Measurements from ENCODE around the gene DHRS2. TPM values are rescaled to one million over a fixed set of nuclear protein-coding genes. Genes with fewer than 3 reads are reported as not detected.

DHRS2 gene
- total and polyA plus RNA-seq, 2 of the 13 experiments (the other 11 are each of a cell fraction or from before 2014, with no cell fraction given), result 1,621 to 3,021 TPM

DNA sequence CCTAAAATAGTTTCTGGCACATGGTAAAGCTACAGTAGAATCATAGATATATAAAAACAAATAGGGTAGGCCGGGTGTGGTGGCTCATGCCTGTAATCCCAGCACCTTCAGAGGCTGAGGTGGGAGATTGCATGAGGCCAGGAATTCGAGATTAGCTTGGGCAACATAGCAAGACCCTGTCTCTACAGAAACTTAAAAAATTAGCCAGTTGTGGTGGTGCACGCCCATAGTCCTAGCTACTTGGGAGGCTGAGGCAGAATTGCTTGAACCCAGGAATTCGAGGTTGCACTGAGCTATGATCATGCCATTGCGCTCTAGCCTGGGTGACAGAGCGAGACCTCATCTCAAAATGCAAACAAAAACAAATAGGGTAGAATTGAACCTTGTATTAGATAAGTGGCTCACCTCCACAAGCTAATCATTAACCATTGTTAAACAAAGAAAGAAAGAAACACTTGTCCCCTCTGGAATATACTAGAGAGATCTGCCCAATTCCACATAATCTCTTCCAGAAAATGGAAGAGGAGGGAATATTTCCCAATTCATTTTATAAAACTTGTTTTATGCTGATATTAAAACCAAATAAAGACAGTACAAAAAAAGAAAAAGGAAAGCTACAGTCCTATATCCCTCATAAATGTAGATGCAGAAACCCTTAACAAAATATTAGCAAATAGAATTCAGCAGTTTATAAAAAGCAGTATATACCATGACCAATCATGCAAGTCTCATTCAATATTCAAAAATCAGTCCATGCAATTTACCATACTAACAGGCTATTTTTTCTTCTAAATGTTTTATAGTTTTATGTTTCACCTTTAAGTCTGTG lies 22.7 kb upstream of the DHRS2 start (continued):
- TF ChIP-seq ADNP (CRISPR knock-in tag; IDR thresholded peaks at IDR 0.05) (peak; percentile 99), KDM1A (CRISPR knock-in tag; IDR thresholded peaks at IDR 0.05) (peak; percentile 100), ZNF672 (CRISPR knock-in tag; IDR thresholded peaks at IDR 0.05) (no peak), XRCC5 (optimal IDR thresholded peaks at IDR 0.05; ENCODE audit: low read length) (peak; percentile 62), MTA3 (CRISPR knock-in tag; IDR thresholded peaks at IDR 0.05) (no peak), ZNF431 (CRISPR knock-in tag; IDR thresholded peaks at IDR 0.05; ENCODE audit: borderline replicate concordance, low read depth) (no peak; the same call in 1 of the 2 replicates), RARG (CRISPR knock-in tag; IDR thresholded peaks at IDR 0.05; ENCODE audit: low read depth) (no peak), ZNF891 (CRISPR knock-in tag; IDR thresholded peaks at IDR 0.05) (no peak), TAF15 (IDR thresholded peaks at IDR 0.05; ENCODE audit: low read depth, low read length, poor library complexity, severe bottlenecking) (no peak), GABPA (IDR thresholded peaks at IDR 0.05; ENCODE audit: low read depth, low read length) (no peak), GABPA (CRISPR knock-in tag; IDR thresholded peaks at IDR 0.05; ENCODE audit: low read depth) (no peak), HNF4G (IDR thresholded peaks at IDR 0.05; ENCODE audit: borderline replicate concordance, low read depth, low read length) (peak; percentile 59; the same call in 1 of the 2 replicates), HNF4G (CRISPR knock-in tag; IDR thresholded peaks at IDR 0.05; ENCODE audit: borderline replicate concordance, low read depth) (0 out of 2 replicates have a peak, but pooled peaks have one; percentile 65)
- TF ChIP-seq, protein P1, sequence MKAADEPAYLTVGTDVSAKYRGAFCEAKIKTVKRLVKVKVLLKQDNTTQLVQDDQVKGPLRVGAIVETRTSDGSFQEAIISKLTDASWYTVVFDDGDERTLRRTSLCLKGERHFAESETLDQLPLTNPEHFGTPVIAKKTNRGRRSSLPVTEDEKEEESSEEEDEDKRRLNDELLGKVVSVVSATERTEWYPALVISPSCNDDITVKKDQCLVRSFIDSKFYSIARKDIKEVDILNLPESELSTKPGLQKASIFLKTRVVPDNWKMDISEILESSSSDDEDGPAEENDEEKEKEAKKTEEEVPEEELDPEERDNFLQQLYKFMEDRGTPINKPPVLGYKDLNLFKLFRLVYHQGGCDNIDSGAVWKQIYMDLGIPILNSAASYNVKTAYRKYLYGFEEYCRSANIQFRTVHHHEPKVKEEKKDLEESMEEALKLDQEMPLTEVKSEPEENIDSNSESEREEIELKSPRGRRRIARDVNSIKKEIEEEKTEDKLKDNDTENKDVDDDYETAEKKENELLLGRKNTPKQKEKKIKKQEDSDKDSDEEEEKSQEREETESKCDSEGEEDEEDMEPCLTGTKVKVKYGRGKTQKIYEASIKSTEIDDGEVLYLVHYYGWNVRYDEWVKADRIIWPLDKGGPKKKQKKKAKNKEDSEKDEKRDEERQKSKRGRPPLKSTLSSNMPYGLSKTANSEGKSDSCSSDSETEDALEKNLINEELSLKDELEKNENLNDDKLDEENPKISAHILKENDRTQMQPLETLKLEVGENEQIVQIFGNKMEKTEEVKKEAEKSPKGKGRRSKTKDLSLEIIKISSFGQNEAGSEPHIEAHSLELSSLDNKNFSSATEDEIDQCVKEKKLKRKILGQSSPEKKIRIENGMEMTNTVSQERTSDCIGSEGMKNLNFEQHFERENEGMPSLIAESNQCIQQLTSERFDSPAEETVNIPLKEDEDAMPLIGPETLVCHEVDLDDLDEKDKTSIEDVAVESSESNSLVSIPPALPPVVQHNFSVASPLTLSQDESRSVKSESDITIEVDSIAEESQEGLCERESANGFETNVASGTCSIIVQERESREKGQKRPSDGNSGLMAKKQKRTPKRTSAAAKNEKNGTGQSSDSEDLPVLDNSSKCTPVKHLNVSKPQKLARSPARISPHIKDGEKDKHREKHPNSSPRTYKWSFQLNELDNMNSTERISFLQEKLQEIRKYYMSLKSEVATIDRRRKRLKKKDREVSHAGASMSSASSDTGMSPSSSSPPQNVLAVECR (CRISPR knock-in tag; IDR thresholded peaks at IDR 0.05; ENCODE audit: borderline replicate concordance), result peak; percentile 49; the same call in 1 of the 2 replicates
- TF ChIP-seq, protein P2, sequence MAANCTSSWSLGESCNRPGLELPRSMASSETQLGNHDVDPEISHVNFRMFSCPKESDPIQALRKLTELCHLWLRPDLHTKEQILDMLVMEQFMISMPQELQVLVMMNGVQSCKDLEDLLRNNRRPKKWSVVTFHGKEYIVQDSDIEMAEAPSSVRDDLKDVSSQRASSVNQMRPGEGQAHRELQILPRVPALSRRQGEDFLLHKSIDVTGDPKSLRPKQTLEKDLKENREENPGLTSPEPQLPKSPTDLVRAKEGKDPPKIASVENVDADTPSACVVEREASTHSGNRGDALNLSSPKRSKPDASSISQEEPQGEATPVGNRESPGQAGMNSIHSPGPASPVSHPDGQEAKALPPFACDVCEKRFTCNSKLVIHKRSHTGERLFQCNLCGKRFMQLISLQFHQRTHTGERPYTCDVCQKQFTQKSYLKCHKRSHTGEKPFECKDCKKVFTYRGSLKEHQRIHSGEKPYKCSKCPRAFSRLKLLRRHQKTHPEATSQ (CRISPR knock-in tag; IDR thresholded peaks at IDR 0.05; ENCODE audit: borderline replicate concordance), result peak; percentile 83; the same call in 1 of the 2 replicates
- TF ChIP-seq, protein P3, sequence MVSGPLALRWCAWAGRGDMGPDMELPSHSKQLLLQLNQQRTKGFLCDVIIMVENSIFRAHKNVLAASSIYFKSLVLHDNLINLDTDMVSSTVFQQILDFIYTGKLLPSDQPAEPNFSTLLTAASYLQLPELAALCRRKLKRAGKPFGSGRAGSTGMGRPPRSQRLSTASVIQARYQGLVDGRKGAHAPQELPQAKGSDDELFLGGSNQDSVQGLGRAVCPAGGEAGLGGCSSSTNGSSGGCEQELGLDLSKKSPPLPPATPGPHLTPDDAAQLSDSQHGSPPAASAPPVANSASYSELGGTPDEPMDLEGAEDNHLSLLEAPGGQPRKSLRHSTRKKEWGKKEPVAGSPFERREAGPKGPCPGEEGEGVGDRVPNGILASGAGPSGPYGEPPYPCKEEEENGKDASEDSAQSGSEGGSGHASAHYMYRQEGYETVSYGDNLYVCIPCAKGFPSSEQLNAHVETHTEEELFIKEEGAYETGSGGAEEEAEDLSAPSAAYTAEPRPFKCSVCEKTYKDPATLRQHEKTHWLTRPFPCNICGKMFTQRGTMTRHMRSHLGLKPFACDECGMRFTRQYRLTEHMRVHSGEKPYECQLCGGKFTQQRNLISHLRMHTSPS (CRISPR knock-in tag; IDR thresholded peaks at IDR 0.05; ENCODE audit: low read depth), result 0 out of 2 replicates have a peak, but pooled peaks have one; percentile 26
- TF ChIP-seq, protein P4, sequence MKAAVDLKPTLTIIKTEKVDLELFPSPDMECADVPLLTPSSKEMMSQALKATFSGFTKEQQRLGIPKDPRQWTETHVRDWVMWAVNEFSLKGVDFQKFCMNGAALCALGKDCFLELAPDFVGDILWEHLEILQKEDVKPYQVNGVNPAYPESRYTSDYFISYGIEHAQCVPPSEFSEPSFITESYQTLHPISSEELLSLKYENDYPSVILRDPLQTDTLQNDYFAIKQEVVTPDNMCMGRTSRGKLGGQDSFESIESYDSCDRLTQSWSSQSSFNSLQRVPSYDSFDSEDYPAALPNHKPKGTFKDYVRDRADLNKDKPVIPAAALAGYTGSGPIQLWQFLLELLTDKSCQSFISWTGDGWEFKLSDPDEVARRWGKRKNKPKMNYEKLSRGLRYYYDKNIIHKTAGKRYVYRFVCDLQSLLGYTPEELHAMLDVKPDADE (CRISPR knock-in tag; IDR thresholded peaks at IDR 0.05), result no peak
- TF ChIP-seq, protein P5, sequence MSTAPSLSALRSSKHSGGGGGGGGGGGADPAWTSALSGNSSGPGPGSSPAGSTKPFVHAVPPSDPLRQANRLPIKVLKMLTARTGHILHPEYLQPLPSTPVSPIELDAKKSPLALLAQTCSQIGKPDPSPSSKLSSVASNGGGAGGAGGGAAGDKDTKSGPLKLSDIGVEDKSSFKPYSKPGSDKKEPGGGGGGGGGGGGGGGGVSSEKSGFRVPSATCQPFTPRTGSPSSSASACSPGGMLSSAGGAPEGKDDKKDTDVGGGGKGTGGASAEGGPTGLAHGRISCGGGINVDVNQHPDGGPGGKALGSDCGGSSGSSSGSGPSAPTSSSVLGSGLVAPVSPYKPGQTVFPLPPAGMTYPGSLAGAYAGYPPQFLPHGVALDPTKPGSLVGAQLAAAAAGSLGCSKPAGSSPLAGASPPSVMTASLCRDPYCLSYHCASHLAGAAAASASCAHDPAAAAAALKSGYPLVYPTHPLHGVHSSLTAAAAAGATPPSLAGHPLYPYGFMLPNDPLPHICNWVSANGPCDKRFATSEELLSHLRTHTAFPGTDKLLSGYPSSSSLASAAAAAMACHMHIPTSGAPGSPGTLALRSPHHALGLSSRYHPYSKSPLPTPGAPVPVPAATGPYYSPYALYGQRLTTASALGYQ (CRISPR knock-in tag; IDR thresholded peaks at IDR 0.05), result peak; percentile 82

All from HepG2 (cell line).